ENCODE data around the gene ZBTB8B. TPM values are rescaled to one million over a fixed set of nuclear protein-coding genes. Genes with fewer than 3 reads are reported as not detected.
"Not testable (repeated sequence)": the region's sequence is repeated elsewhere in the genome, so short reads cannot be mapped to it uniquely, and the experiment has no call there.

The ZBTB8B gene
- total RNA-seq, 1 experiment from 2014 or later, result not detected

GRCh38 chr1:32470431-32470830 lies 5.6 kb downstream of the ZBTB8B start:
- H3K9me3 Mint-ChIP-seq (ENCODE audit: unreplicated experiment), result no peaks in the 10 kb centered on the region
- no peak overlapping the region for H3K27ac Mint-ChIP-seq (ENCODE audit: low read depth, unreplicated experiment)
- H3K36me3 Mint-ChIP-seq (ENCODE audit: insufficient read depth, unreplicated experiment), result no peaks in the 10 kb centered on the region
- intact Hi-C loops (cut with micrococcal nuclease), result no loop called here
- no peak overlapping the region for H3K4me3 Mint-ChIP-seq (ENCODE audit: unreplicated experiment)
- DNase-seq (ENCODE audit: unreplicated experiment), result no peak
- CTCF ChIA-PET, result interaction anchor here (0.7 kb wide), 1 partner anchor 19 kb away, joined by 5 read pairs; no protein-coding TSS in a partner anchor
- no TSS peak for BruUV-seq (replicated peaks)
- H3K4me1 Mint-ChIP-seq (ENCODE audit: insufficient read depth, unreplicated experiment), result no peaks in the 10 kb centered on the region
- POLR2A ChIA-PET, result interaction anchor here (0.8 kb wide), 1 partner anchor 180 kb away, joined by 3 read pairs; the partner anchor contains the start of genes RBBP4 and ZBTB8OS
- H3K27me3 Mint-ChIP-seq (ENCODE audit: insufficient read depth, unreplicated experiment), result peaks cover 13% of the 10 kb centered on the region
- TF ChIP-seq, protein P1, sequence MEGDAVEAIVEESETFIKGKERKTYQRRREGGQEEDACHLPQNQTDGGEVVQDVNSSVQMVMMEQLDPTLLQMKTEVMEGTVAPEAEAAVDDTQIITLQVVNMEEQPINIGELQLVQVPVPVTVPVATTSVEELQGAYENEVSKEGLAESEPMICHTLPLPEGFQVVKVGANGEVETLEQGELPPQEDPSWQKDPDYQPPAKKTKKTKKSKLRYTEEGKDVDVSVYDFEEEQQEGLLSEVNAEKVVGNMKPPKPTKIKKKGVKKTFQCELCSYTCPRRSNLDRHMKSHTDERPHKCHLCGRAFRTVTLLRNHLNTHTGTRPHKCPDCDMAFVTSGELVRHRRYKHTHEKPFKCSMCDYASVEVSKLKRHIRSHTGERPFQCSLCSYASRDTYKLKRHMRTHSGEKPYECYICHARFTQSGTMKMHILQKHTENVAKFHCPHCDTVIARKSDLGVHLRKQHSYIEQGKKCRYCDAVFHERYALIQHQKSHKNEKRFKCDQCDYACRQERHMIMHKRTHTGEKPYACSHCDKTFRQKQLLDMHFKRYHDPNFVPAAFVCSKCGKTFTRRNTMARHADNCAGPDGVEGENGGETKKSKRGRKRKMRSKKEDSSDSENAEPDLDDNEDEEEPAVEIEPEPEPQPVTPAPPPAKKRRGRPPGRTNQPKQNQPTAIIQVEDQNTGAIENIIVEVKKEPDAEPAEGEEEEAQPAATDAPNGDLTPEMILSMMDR (IDR thresholded peaks at IDR 0.05; ENCODE audit: unreplicated experiment), result no peak

- POLR2A ChIA-PET, result interaction anchor here (0.8 kb wide), 1 partner anchor 180 kb away, joined by 3 read pairs; the partner anchor contains the start of genes RBBP4 and ZBTB8OS
- Mint-ChIP-seq H3K36me3 (ENCODE audit: insufficient read depth, unreplicated experiment) (no peaks in the 10 kb centered on the region), H3K27ac (ENCODE audit: low read depth, unreplicated experiment) (no peak overlapping the region), H3K27me3 (ENCODE audit: insufficient read depth, unreplicated experiment) (peaks cover 11% of the 10 kb centered on the region), H3K9me3 (ENCODE audit: unreplicated experiment) (no peaks in the 10 kb centered on the region), H3K4me1 (ENCODE audit: insufficient read depth, unreplicated experiment) (no peaks in the 10 kb centered on the region), H3K4me3 (ENCODE audit: unreplicated experiment) (no peak overlapping the region)
- CTCF ChIA-PET, result interaction anchor here (0.7 kb wide), 1 partner anchor 19 kb away, joined by 5 read pairs; no protein-coding TSS in a partner anchor
- TF ChIP-seq, protein P1 (IDR thresholded peaks at IDR 0.05; ENCODE audit: unreplicated experiment), result no peak
- no TSS peak for BruUV-seq (replicated peaks)
- intact Hi-C loops (cut with micrococcal nuclease), result no loop called here
- DNase-seq (ENCODE audit: unreplicated experiment), result no peak
These were observed 6.3 kb downstream of the ZBTB8B start for GRCh38 chr1:32470991-32471694.

DNA sequence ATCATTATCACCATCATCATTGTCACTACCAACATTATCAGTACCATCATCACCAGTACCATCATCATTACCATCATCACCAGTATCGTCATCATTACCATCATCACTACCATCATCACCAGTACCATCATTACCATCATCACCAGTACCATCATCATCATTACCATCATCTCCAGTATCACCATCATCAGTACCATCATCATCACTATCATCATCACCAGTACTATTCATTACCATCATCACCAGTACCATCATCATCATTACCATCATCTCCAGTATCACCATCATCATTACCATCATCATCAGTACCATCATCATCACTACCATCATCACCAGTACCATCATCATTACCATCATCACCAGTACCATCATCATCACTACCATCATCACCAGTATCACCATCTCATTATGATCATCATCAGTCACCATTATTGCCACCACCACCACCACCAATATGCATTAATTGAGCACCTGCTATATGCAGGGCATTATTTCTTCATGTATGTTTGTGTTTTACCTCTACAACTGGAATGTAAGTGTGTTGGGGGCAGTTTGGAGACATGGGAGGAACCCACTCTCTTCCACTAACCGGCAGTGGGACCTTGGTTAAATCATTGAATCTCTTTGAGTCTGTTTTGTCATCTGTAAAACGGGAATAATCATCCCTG lies 7.0 kb downstream of the ZBTB8B start:
- no peaks in the 10 kb centered on the region for H3K9me3 Mint-ChIP-seq (ENCODE audit: unreplicated experiment)
- no peaks in the 10 kb centered on the region for H3K4me1 Mint-ChIP-seq (ENCODE audit: insufficient read depth, unreplicated experiment)
- intact Hi-C loops (cut with micrococcal nuclease), result no loop called here
- no peak overlapping the region for H3K4me3 Mint-ChIP-seq (ENCODE audit: unreplicated experiment)
- no peak overlapping the region for H3K27ac Mint-ChIP-seq (ENCODE audit: low read depth, unreplicated experiment)
- no peak for DNase-seq (ENCODE audit: unreplicated experiment)
- TF ChIP-seq, protein P1 (IDR thresholded peaks at IDR 0.05; ENCODE audit: unreplicated experiment), result no peak
- ChIA-PET CTCF (no interaction called here), POLR2A (no interaction called here)
- BruUV-seq (replicated peaks), result no TSS peak
- H3K36me3 Mint-ChIP-seq (ENCODE audit: insufficient read depth, unreplicated experiment), result no peaks in the 10 kb centered on the region
- H3K27me3 Mint-ChIP-seq (ENCODE audit: insufficient read depth, unreplicated experiment), result peaks cover 11% of the 10 kb centered on the region

DNA sequence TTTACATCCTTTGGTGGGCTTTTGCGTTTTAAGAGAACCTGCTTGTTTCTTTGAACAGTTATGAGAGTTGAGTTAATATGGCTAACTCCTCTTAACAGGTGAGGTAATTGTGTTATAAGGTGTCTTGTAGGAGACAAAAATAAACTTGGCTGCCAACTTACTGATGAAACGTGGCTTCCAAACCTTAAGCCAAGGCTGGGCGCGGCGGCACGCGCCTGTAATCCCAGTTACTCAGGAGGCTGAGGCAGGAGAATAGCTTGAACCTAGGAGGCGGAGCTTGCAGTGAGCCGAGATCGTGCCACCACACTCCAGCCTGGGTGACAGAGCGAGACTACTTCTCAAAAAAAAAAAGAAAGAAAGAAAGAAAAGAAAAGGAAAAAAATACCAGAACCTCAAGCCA lies 8.1 kb downstream of the ZBTB8B start:
- POLR2A ChIA-PET; H3K9me3 Mint-ChIP-seq (ENCODE audit: unreplicated experiment); intact Hi-C loops (cut with micrococcal nuclease); H3K4me3 Mint-ChIP-seq (ENCODE audit: unreplicated experiment); H3K4me1 Mint-ChIP-seq (ENCODE audit: insufficient read depth, unreplicated experiment); BruUV-seq (replicated peaks); H3K36me3 Mint-ChIP-seq (ENCODE audit: insufficient read depth, unreplicated experiment); DNase-seq (ENCODE audit: unreplicated experiment); H3K27ac Mint-ChIP-seq (ENCODE audit: low read depth, unreplicated experiment): not testable (repeated sequence)
- CTCF ChIA-PET, result interaction anchor here (0.6 kb wide), 2 partner anchors 13 to 48 kb away, joined by 4 to 5 read pairs; no protein-coding TSS in a partner anchor
- H3K27me3 Mint-ChIP-seq (ENCODE audit: insufficient read depth, unreplicated experiment), result peaks cover 12% of the 10 kb centered on the region

All from MCF 10A (cell line).